B cell (primary cell): ENCODE data around the gene UNC93B1. TPM values are rescaled to one million over a fixed set of nuclear protein-coding genes. Genes with fewer than 3 reads are reported as not detected.

Experiments
- ATAC-seq: fragments of 200-7000 bp; cut with Tn5 transposase; one replicate; pipeline ENCODE4 v1.10.0; 2021; ENCODE audit warnings: low read depth, mild to moderate bottlenecking, moderate number of reproducible peaks, moderate library complexity
- CTCF ChIA-PET: fragments of 350-600 bp; sonication (Branson Sonifier 250); formaldehyde crosslinking; loops from one replicate; lab custom pipeline; 2021; ENCODE audit warnings: antibody characterized with exemption, inconsistent platforms; lab: Charles Lee
- POLR2A ChIA-PET: fragments of 350-600 bp; sonication (Branson Sonifier 250); formaldehyde crosslinking; loops from one replicate; lab custom pipeline; 2021; ENCODE audit warnings: antibody characterized with exemption; lab: Charles Lee
- DNase-seq: peaks from one replicate; pipeline ENCODE4 v3.0.0; 2013
- H2AFZ ChIP-seq: 2 replicates; pipeline ENCODE4 v1.6.1; 2012; ENCODE audit warnings: mild to moderate bottlenecking, low read depth, low read length; ENCODE audit not compliant: insufficient read depth, poor library complexity, severe bottlenecking
- H3K27ac ChIP-seq, 2 donors: 1 replicate in 1 of 2; 2 replicates in 1 of 2; pipeline ENCODE4 v1.5.1; 2012 to 2013; ENCODE audit warnings: low read length in 2 of 2, mild to moderate bottlenecking in 2 of 2, moderate library complexity in 1 of 2
- H3K27me3 ChIP-seq, 4 experiments: fragments of 200-600 bp in 1 of 4; sonication (generic) in 1 of 4; replicated peaks in 1 of 4; 1 replicate in 2 of 4; 2 replicates in 2 of 4; pipeline versions ENCODE4 v1.6.1 to v1.7.0; 2013 to 2016; ENCODE audit warnings: low read length in 3 of 4, mild to moderate bottlenecking in 2 of 4, mixed read lengths in 1 of 4, moderate library complexity in 1 of 4; ENCODE audit not compliant: insufficient read depth in 4 of 4, control insufficient read depth in 3 of 4; ENCODE audit errors: control extremely low read depth in 1 of 4
- H3K36me3 ChIP-seq, 2 experiments: replicated peaks in 1 of 2; 1 replicate in 1 of 2; 2 replicates in 1 of 2; pipeline versions ENCODE4 v1.6.1 to v1.7.1; 2013; ENCODE audit warnings: low read length in 1 of 2; ENCODE audit not compliant: insufficient read depth in 2 of 2, control insufficient read depth in 1 of 2; ENCODE audit errors: control extremely low read depth in 1 of 2, extremely low read depth in 1 of 2
- H3K4me1 ChIP-seq, 2 donors: fragments of 200-600 bp in 1 of 2; sonication (generic) in 1 of 2; 1 replicate in 1 of 2; 2 replicates in 1 of 2; pipeline versions ENCODE4 v1.5.1 to v1.6.1; 2013 to 2017; ENCODE audit warnings: low read length in 2 of 2; ENCODE audit not compliant: control insufficient read depth in 2 of 2, insufficient read depth in 2 of 2
- H3K4me2 ChIP-seq: replicated peaks from 2 replicates; pipeline ENCODE3; 2012; ENCODE audit warnings: mild to moderate bottlenecking, low read depth, low read length; ENCODE audit not compliant: poor library complexity, severe bottlenecking
- H3K4me3 ChIP-seq, 5 experiments: fragments of 200-600 bp in 1 of 5; sonication (generic) in 1 of 5; 1 replicate in 3 of 5; 2 replicates in 2 of 5; pipeline versions ENCODE4 v1.5.1 to v1.7.0; 2011 to 2016; ENCODE audit warnings: low read length in 4 of 5, mild to moderate bottlenecking in 4 of 5, low read depth in 2 of 5, control low read depth in 1 of 5, moderate library complexity in 1 of 5; ENCODE audit not compliant: insufficient read depth in 1 of 5; ENCODE audit errors: control extremely low read depth in 1 of 5, extremely low read depth in 1 of 5
- H3K79me2 ChIP-seq: fragments of 200-600 bp; sonication (generic); one replicate; pipeline ENCODE4 v1.6.0; 2016; ENCODE audit warnings: low read length; ENCODE audit not compliant: control insufficient read depth, insufficient read depth
- H3K9ac ChIP-seq: fragments of 200-600 bp; sonication (generic); 2 replicates; pipeline ENCODE4 v1.6.1; 2017; ENCODE audit warnings: mild to moderate bottlenecking, low read length, moderate library complexity
- H3K9me3 ChIP-seq, 3 donors: one replicate each; pipeline versions ENCODE4 v1.6.1 to v1.7.1; 2013; ENCODE audit warnings: low read length in 2 of 3; ENCODE audit not compliant: control insufficient read depth in 2 of 3, insufficient read depth in 1 of 3; ENCODE audit errors: control extremely low read depth in 1 of 3
- H4K20me1 ChIP-seq: 2 replicates; pipeline ENCODE4 v1.6.0; 2012; ENCODE audit warnings: mild to moderate bottlenecking, low read length; ENCODE audit not compliant: insufficient read depth, control insufficient read depth, poor library complexity, severe bottlenecking
- H3K27ac Mint-ChIP-seq: one replicate; pipeline ENCODE4 v1.8.0; 2021; ENCODE audit warnings: mixed read lengths
- H3K27me3 Mint-ChIP-seq: one replicate; pipeline ENCODE4 v1.8.0; 2021; ENCODE audit warnings: mixed read lengths
- H3K4me1 Mint-ChIP-seq: one replicate; pipeline ENCODE4 v1.8.0; 2021; ENCODE audit warnings: mixed read lengths
- H3K4me3 Mint-ChIP-seq: one replicate; pipeline ENCODE4 v1.8.0; 2021; ENCODE audit warnings: mixed read lengths
- H3K9me3 Mint-ChIP-seq: one replicate; pipeline ENCODE4 v1.8.0; 2022; ENCODE audit warnings: mixed read lengths; ENCODE audit not compliant: insufficient read depth
- EZH2 ChIP-seq: IDR thresholded peaks from 2 replicates; pipeline ENCODE4 v1.6.1; 2012; ENCODE audit warnings: borderline replicate concordance, low read depth, mild to moderate bottlenecking, moderate library complexity, low read length; ENCODE audit not compliant: insufficient read depth, poor library complexity, severe bottlenecking
- WGBS: methylation state at CpG from one replicate; pipeline ENCODE4 v1.1.5; 2013; ENCODE audit warnings: missing lambda C conversion rate; ENCODE audit not compliant: insufficient coverage; 5-methylcytosine and 5-hydroxymethylcytosine counted together
- intact Hi-C: fragments of 100-400 bp; cut with micrococcal nuclease; formaldehyde crosslinking; loops from one replicate; pipeline ENCODE4 v1.10.0; 2022
- polyA plus RNA-seq: library from polyadenylated mRNA; depleted of rRNA; stranded (reverse); fragments of >200 nt; gene quantifications from 2 replicates; pipeline ENCODE4 v1.2.3, GENCODE V29; 2012
- total RNA-seq, 2 donors: library from RNA; stranded (reverse); fragments of 120-200 nt in 1 of 2; gene quantifications; 1 replicate in 1 of 2; 2 replicates in 1 of 2; pipeline versions ENCODE4 v1.2.3 to v1.2.4, GENCODE V29; 2013 to 2022
- TF ChIP-seq, protein P1 (sequence below): fragments of 200-600 bp; IDR thresholded peaks from one replicate; pipeline ENCODE4 v1.8.0; 2022; ENCODE audit warnings: antibody characterized with exemption, mild to moderate bottlenecking

Gene UNC93B1
- total and polyA plus RNA-seq, 2 donors (not counting 1 experiment from before 2014, with no cell fraction given) = 114 to 308 TPM

DNA sequence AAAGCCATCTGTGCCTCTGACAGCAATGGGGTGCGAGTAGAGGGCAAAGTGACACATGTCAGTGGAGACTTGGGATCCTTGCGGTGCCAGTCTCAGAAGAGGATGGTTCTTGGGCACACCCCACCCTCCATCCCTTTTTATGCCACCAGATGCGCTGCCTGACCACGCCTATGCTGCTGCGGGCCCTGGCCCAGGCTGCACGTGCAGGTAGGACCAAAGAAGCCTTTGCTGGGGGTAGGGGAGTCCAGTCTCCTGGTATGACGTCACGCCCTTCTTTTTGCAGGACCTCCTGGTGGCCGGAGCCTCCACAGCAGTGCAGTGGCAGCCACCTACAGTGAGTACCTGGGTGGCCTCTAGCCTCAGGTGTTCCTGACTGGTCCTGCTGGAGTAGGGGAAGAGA lies 28.1 kb upstream of the UNC93B1 start:
- CTCF ChIA-PET = no interaction called here
- Mint-ChIP-seq H3K27ac (peak overlapping the region; percentile 46), H3K27me3 (no peaks in the 10 kb centered on the region), H3K4me3 (peak overlapping the region; percentile 100), H3K9me3 (no peaks in the 10 kb centered on the region), H3K4me1 (peaks cover 24% of the 10 kb centered on the region)
- no peak for ATAC-seq
- no peaks in the 10 kb centered on the region for H3K9me3 ChIP-seq
- no peak overlapping the region for H3K4me3 ChIP-seq
- POLR2A ChIA-PET = no interaction called here
- peaks cover 0 to 17% of the 10 kb centered on the region in 2 experiments for H3K36me3 ChIP-seq
- intact Hi-C loops = loop anchor here (5.0 to 10.0 kb wide), 3 partner anchors 183 to 433 kb away; partner anchors contain the start of genes C11orf24, KMT5B and PPP6R3
- TF ChIP-seq, protein P1, sequence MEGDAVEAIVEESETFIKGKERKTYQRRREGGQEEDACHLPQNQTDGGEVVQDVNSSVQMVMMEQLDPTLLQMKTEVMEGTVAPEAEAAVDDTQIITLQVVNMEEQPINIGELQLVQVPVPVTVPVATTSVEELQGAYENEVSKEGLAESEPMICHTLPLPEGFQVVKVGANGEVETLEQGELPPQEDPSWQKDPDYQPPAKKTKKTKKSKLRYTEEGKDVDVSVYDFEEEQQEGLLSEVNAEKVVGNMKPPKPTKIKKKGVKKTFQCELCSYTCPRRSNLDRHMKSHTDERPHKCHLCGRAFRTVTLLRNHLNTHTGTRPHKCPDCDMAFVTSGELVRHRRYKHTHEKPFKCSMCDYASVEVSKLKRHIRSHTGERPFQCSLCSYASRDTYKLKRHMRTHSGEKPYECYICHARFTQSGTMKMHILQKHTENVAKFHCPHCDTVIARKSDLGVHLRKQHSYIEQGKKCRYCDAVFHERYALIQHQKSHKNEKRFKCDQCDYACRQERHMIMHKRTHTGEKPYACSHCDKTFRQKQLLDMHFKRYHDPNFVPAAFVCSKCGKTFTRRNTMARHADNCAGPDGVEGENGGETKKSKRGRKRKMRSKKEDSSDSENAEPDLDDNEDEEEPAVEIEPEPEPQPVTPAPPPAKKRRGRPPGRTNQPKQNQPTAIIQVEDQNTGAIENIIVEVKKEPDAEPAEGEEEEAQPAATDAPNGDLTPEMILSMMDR = no peak
- TF ChIP-seq EZH2 = no peak
- no peak overlapping the region for H3K4me2 ChIP-seq
- peaks cover 21% of the 10 kb centered on the region for H3K79me2 ChIP-seq
- WGBS = 93% methylated on average over 5 of the region's 9 CpGs
- H3K27ac ChIP-seq = no peak overlapping the region
- peaks cover 12% of the 10 kb centered on the region for H4K20me1 ChIP-seq
- H2AFZ ChIP-seq = no peak overlapping the region
- H3K27me3 ChIP-seq = no peaks in the 10 kb centered on the region
- DNase-seq = no peak
- H3K9ac ChIP-seq = no peak overlapping the region
- H3K4me1 ChIP-seq = peaks cover 17 to 29% of the 10 kb centered on the region in 2 donors

GRCh38 chr11:68031144-68031464 lies 27.2 kb upstream of the UNC93B1 start:
- Histone ChIP-seq H3K4me1 (peaks cover 12 to 20% of the 10 kb centered on the region in 2 donors), H3K4me3 (peak overlapping the region; percentile 1 to 90 (median 81)), H3K27ac (peak overlapping the region; percentile 57 to 78), H3K36me3 (peaks cover 0 to 17% of the 10 kb centered on the region in 2 experiments), H2AFZ (peak overlapping the region; percentile 90), H3K79me2 (peaks cover 21% of the 10 kb centered on the region), H3K4me2 (peak overlapping the region; percentile 99), H3K9ac (peak overlapping the region; percentile 74), H4K20me1 (peaks cover 12% of the 10 kb centered on the region), H3K9me3 (no peaks in the 10 kb centered on the region), H3K27me3 (no peaks in the 10 kb centered on the region)
- POLR2A ChIA-PET = interaction anchor here (2.2 kb wide), 1 partner anchor 8 kb away, joined by 15 read pairs; the partner anchor contains the start of gene TCIRG1
- CTCF ChIA-PET = interaction anchor here (1.0 kb wide), 1 partner anchor 21 kb away, joined by 3 read pairs; the partner anchor contains the start of gene ALDH3B1
- no peaks in the 10 kb centered on the region for H3K9me3 Mint-ChIP-seq
- H3K27me3 Mint-ChIP-seq = no peaks in the 10 kb centered on the region
- WGBS = 19% methylated on average over 9 of the region's 10 CpGs
- intact Hi-C loops = loop anchor here (5.0 to 10.0 kb wide), 3 partner anchors 184 to 434 kb away; partner anchors contain the start of genes C11orf24, KMT5B and PPP6R3
- TF ChIP-seq, protein P1 = no peak
- no peak for TF ChIP-seq EZH2
- DNase-seq (no peak), ATAC-seq (no peak)
- H3K4me1 Mint-ChIP-seq = peaks cover 21% of the 10 kb centered on the region
- H3K27ac Mint-ChIP-seq = peak overlapping the region; percentile 94
- peak overlapping the region; percentile 100 for H3K4me3 Mint-ChIP-seq
